ENCODE data around the gene LFNG. TPM values are rescaled to one million over a fixed set of nuclear protein-coding genes. Genes with fewer than 3 reads are reported as not detected.
A peak's percentile ranks its signal among the peaks of the same experiment; 100 is the strongest.
"Not testable (repeated sequence)": the region's sequence is repeated elsewhere in the genome, so short reads cannot be mapped to it uniquely, and the experiment has no call there.

Gene LFNG
- total RNA-seq, 3 donors from 2014 or later = 31.7 to 95.0 (median 71.7) TPM

- no peak for TF ChIP-seq CTCF (IDR thresholded peaks at IDR 0.05)
- Histone ChIP-seq H3K4me3 (no peak overlapping the region), H3K36me3 (ENCODE audit: low read depth) (no peaks in the 10 kb centered on the region), H3K4me1 (ENCODE audit: low read depth) (peaks cover 73% of the 10 kb centered on the region), H3K9me3 (no peaks in the 10 kb centered on the region)
- peak; percentile 34 for ATAC-seq
- intact Hi-C loops (cut with DNase I, micrococcal nuclease) = no loop called here
- DNase-seq = peak; percentile 62 to 91 (median 71)
Observed at GRCh38 chr7:2529161-2530070, 9.8 kb downstream of the LFNG start.

DNA sequence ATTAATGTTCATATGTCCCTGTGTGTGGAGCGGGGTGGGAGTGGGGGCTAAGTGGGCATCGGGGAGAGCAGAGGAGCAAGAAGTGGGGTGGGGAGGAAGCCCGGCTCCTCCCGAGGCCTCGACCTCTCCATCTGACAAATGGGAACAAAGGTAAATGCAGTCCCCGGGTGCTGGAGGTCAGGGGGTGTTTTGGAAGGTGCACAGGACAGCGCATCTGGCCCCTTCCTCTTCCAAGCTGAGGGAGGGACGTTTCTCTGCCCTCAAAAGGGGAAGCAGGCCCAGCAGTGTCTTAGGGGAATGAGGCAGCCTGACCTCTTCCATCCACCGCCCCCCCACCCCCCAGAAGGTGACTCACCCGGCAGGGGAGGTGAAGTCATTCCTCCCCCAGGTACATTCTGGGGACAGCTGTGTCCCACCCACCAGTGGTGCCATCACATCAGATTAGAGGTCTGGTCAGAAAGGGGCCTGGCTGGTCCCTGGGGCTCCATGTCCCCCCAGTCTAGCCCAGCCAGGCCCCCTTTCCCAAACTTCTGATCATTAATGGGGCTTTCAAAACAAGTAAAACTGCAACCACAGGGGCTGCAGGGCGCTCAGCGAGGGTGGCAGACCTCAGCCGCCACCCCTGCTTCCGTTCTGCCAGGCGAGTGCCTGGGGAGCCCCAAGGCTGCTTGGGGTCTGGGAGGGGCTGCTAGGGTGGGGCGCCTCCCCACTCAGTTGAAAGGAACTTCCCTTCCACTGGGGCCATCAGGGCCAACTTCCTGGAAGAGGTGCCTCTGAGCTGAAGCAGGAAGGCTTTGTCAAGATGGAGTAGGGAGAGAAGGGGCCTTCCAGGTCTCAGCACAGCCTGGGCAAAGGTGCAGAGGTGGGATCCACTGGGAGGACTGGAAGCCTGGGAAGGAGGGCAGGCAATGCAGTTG lies 10.8 kb downstream of the LFNG start:
- H3K4me3 ChIP-seq = no peak overlapping the region

DNA sequence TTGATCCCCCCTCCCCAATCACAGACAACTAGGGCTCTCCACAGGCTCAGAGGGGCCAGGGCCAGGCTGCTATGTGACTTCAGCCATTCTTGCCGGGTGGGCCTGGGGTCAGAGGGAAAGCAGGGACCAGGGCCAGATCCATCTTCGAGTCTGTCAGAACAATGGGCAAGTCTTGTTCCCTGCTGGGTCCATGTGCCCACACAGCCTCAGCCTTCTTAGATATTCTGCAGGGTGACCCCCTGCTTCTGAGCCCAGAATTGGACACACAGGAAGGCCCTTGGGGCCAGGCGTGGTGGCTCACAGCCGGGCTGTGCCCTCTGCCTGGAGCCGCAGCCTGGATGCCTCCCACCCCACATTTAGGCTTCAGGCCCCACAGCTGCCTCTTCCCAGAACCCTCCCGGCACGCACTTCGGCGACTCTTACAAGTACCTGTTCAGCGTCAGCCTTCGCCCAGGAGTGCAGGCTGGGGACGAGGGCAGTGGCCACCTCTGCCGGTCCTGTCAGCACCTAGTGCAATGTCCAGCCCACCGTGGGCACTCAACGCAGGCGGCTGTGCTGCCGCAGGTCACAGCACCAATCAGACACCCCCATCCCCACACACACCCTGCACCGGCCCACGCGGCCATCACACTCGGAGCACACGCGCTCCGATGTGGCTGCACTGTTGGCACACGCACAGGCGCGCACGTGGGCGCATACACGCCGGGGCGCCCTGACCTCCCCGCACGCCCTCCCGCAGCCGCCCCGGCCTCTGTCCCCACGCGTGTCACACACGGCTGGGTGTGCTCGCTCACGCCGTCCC lies 11.6 kb downstream of the LFNG start:
- DNase-seq (peak in 2 of 3 donors; percentile 61 to 62), ATAC-seq (peak; percentile 17)
- H3K36me3 ChIP-seq (ENCODE audit: low read depth); H3K9me3 ChIP-seq; intact Hi-C loops (cut with DNase I, micrococcal nuclease); H3K4me3 ChIP-seq: not testable (repeated sequence)
- H3K4me1 ChIP-seq (ENCODE audit: low read depth) = peaks cover 55% of the 10 kb centered on the region

More for the DNA sequence above, 10.8 kb downstream of the LFNG start:
- DNase-seq (peak; percentile 49 to 88 (median 67)), ATAC-seq (peak; percentile 21)
- Histone ChIP-seq H3K36me3 (ENCODE audit: low read depth) (no peaks in the 10 kb centered on the region), H3K4me1 (ENCODE audit: low read depth) (peaks cover 64% of the 10 kb centered on the region), H3K9me3 (no peaks in the 10 kb centered on the region)
- intact Hi-C loops (cut with DNase I, micrococcal nuclease) = no loop called here
- TF ChIP-seq CTCF (IDR thresholded peaks at IDR 0.05) = no peak

- H3K36me3 ChIP-seq (ENCODE audit: low read depth); H3K9me3 ChIP-seq; H3K4me3 ChIP-seq; intact Hi-C loops (cut with DNase I, micrococcal nuclease): not testable (repeated sequence)
- ATAC-seq (peak; percentile 26), DNase-seq (peak in 2 of 3 donors; percentile 58 to 65)
- peaks cover 50% of the 10 kb centered on the region for H3K4me1 ChIP-seq (ENCODE audit: low read depth)
Observed at GRCh38 chr7:2531796-2532110, 12.2 kb downstream of the LFNG start.

GRCh38 chr7:2532199-2532772 lies 12.7 kb downstream of the LFNG start:
- H3K9me3 ChIP-seq; H3K36me3 ChIP-seq (ENCODE audit: low read depth); intact Hi-C loops (cut with DNase I, micrococcal nuclease); H3K4me3 ChIP-seq: not testable (repeated sequence)
- peak; percentile 59 to 64 (median 61) for DNase-seq
- peaks cover 44% of the 10 kb centered on the region for H3K4me1 ChIP-seq (ENCODE audit: low read depth)
- peak; percentile 57 for ATAC-seq

GRCh38 chr7:2532816-2533215 lies 13.2 kb downstream of the LFNG start:
- H3K4me3 ChIP-seq; ATAC-seq; intact Hi-C loops (cut with DNase I, micrococcal nuclease); H3K9me3 ChIP-seq; H3K36me3 ChIP-seq (ENCODE audit: low read depth): not testable (repeated sequence)
- H3K4me1 ChIP-seq (ENCODE audit: low read depth) = peaks cover 39% of the 10 kb centered on the region
- DNase-seq = peak in 1 of 3 donors; percentile 48

DNA sequence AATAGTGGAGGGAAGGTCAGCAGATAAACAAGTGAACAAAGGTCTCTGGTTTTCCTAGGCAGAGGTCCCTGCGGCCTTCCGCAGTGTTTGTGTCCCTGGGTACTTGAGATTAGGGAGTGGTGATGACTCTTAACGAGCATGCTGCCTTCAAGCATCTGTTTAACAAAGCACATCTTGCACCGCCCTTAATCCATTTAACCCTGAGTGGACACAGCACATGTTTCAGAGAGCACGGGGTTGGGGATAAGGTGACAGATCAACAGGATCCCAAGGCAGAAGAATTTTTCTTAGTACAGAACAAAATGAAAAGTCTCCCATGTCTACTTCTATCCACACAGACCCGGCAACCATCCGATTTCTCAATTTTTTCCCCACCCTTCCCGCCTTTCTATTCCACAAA lies 14.0 kb downstream of the LFNG start:
- peaks cover 33% of the 10 kb centered on the region for H3K4me1 ChIP-seq (ENCODE audit: low read depth)
- H3K36me3 ChIP-seq (ENCODE audit: low read depth); H3K4me3 ChIP-seq; ATAC-seq; intact Hi-C loops (cut with DNase I, micrococcal nuclease); DNase-seq; H3K9me3 ChIP-seq: not testable (repeated sequence)

- intact Hi-C loops (cut with DNase I, micrococcal nuclease); DNase-seq: not testable (repeated sequence)
Observed at GRCh38 chr7:2534214-2534613, 14.6 kb downstream of the LFNG start.

GRCh38 chr7:2535872-2536627 lies 16.5 kb downstream of the LFNG start:
- H3K4me1 ChIP-seq (ENCODE audit: low read depth) = peaks cover 12% of the 10 kb centered on the region
- H3K36me3 ChIP-seq (ENCODE audit: low read depth); H3K9me3 ChIP-seq; H3K4me3 ChIP-seq; intact Hi-C loops (cut with DNase I, micrococcal nuclease): not testable (repeated sequence)
- DNase-seq (peak in 1 of 3 donors; percentile 49), ATAC-seq (peak; percentile 4)

More at GRCh38 chr7:2534214-2534613, 14.6 kb downstream of the LFNG start:
- not testable (repeated sequence) for ATAC-seq; H3K4me3 ChIP-seq; H3K36me3 ChIP-seq (ENCODE audit: low read depth); H3K9me3 ChIP-seq
- peaks cover 27% of the 10 kb centered on the region for H3K4me1 ChIP-seq (ENCODE audit: low read depth)

Measured in mucosa of descending colon (tissue), 3 donors.